HG02623 (cell line): ENCODE data around the gene CSE1L.
"Not testable (repeated sequence)": the region's sequence is repeated elsewhere in the genome, so short reads cannot be mapped to it uniquely, and the experiment has no call there.

ENCODE experiments used
- ATAC-seq: cut with Tn5 transposase; IDR thresholded peaks from one replicate; pipeline ENCODE4 v1.9.1; 2021; ENCODE audit warnings: moderate library complexity; ENCODE audit not compliant: unreplicated experiment

CSE1L gene

DNA sequence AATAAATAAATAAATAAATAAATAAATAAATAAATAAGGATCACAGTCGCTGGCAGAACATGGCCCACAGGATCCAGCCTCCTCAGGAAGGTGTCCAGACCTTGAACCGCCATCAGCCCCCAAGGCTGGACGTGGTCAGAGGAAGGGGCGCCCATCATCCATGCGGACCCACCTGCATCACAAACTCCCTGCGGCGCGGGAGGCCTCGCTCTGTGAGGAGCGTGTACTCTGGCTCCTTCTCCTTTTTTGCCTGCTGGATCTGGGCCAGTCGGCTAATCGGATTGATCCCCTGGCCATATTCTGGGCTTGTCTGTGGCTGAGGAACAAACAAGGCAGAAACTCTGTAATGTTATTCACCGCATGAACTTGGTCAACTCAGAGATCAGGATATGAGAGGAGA lies 76.8 kb downstream of the CSE1L start:
- ATAC-seq: no peak

- ATAC-seq: no peak
Observed at GRCh38 chr20:49123982-49124381, 77.9 kb downstream of the CSE1L start.

DNA sequence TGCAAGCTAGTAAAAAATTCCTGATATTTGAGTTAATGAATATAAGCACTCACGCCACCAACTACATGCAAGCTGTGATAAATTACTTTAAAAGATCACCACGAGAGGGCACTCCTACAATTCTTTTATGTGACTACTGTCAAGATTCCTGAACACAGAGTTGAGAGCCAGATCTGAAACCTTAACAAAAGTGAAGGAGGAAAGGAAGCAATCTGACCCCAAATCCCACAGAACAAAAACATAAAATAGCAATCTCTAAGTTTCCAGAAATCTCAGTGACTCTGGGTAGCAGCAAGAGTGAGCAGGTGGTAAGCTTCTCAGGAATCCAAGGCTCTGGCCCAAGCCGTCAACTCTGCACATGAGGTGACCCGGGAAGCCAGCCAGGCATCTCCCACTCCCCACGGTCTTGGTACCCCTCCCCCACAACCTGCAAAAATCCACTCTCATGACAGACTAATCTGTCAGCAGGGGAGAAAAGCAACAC lies 86.9 kb downstream of the CSE1L start:
- ATAC-seq: no peak

DNA sequence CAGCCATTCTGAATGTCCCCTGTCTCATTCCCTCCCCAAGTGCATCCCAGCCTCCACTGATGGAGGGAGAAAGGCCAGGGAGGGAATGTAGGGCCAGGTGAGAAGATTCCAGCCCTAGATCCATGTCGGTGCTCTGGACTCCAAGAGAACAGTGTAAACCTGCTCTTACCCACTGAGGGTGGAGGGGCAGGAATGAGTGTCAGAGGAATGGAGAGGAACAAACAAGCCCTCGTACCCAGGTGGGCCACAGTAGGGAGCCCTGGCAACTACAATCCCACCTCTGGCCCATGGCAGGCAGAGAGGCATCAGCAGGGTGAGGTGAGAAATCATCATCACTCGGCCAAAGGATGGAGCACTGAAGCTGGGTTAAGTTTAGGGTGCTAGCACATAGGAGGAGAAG lies 87.5 kb downstream of the CSE1L start:
- no peak for ATAC-seq

DNA sequence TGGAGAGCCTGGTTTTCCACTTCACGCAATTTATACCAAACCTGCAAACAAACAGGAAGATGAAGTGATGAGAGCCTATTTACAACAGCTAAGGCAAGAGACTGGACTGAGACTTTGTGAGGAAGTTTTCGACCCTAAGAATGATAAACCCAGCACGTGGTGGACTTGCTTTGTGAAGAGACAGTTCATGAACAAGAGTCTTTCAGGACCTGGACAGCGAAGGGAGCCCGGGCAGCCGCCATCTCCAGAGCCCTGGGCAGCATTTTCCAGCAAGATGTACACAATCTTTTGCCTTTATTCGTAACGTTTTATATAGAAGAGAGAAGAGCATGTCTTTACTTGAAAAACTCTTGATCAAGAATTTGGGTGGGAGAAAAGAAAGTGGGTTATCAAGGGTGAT lies 88.7 kb downstream of the CSE1L start:
- not testable (repeated sequence) for ATAC-seq

- ATAC-seq: no peak
Observed at GRCh38 chr20:49136817-49137571, 90.9 kb downstream of the CSE1L start.

DNA sequence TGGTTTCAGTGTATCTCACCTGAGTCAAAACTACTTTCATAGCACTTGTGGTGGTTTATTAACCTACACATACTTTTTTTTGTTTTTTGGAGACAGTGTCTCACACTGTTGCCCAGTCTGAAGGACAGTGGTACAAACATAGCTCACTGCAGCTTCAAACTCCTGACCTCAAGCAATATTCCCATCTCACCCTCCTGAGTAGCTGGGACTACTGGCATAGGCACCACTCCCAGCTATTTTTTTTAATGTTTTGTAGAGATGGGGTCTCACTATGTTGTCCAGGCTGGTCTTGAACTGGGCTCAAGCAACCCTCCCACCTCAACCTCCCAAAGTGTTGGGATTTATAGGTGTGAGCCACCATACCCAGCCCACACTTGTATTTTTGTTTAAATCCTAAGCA lies 92.3 kb downstream of the CSE1L start:
- ATAC-seq: no peak

GRCh38 chr20:49140411-49140810 lies 94.3 kb downstream of the CSE1L start:
- ATAC-seq: no peak

DNA sequence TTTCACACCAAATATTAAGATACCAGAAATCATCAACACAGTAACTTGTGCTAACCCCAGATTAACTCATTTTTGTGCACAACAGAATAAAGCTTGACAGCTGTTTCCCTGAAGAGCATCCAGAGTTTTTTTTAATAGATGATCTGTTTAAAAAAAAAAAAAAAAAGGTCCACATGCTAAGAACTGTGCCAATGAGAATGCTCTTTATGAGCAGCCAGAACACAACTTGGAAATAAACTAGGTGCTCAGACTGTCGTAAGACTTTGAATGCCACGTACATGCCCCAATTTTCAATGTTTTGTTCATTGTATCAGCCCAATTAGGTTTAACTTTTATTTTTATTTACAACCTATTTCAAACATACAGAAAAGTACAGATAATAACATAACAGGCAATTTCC lies 94.7 kb downstream of the CSE1L start:
- ATAC-seq: no peak
